Activated T-cell treated with anti-CD3 and anti-CD28 coated beads for 24 hours (primary cell): ENCODE results near the gene BCL11B.

ENCODE experiments used
- DNase-seq: peaks from one replicate; pipeline ENCODE4 v3.0.0-alpha.2; 2020; ENCODE audit warnings: low read depth

The BCL11B gene

GRCh38 chr14:99224116-99224910, 47.7 kb downstream of the BCL11B start:
- DNase-seq, result no peak

- DNase-seq, result no peak
Measured at GRCh38 chr14:99221445-99221844, 50.6 kb downstream of the BCL11B start.

- no peak for DNase-seq
Measured at GRCh38 chr14:99217066-99217955, 54.7 kb downstream of the BCL11B start.

GRCh38 chr14:99216191-99216590, 55.8 kb downstream of the BCL11B start:
- no peak for DNase-seq

- DNase-seq, result no peak
Measured at GRCh38 chr14:99215277-99215676, 56.7 kb downstream of the BCL11B start.

GRCh38 chr14:99214701-99215100, 57.3 kb downstream of the BCL11B start:
- no peak for DNase-seq

GRCh38 chr14:99213527-99213971, 58.4 kb downstream of the BCL11B start:
- DNase-seq, result no peak

GRCh38 chr14:99213101-99213500, 58.9 kb downstream of the BCL11B start:
- DNase-seq, result no peak

GRCh38 chr14:99212646-99213045, 59.4 kb downstream of the BCL11B start:
- no peak for DNase-seq

- no peak for DNase-seq
Measured at GRCh38 chr14:99212199-99212598, 59.8 kb downstream of the BCL11B start.

- DNase-seq, result no peak
Measured at GRCh38 chr14:99211410-99211809, 60.6 kb downstream of the BCL11B start.

GRCh38 chr14:99210333-99210732, 61.7 kb downstream of the BCL11B start:
- no peak for DNase-seq

GRCh38 chr14:99209409-99209808, 62.6 kb downstream of the BCL11B start:
- DNase-seq, result no peak

GRCh38 chr14:99208318-99208717, 63.7 kb downstream of the BCL11B start:
- no peak for DNase-seq

GRCh38 chr14:99207456-99207855, 64.5 kb downstream of the BCL11B start:
- DNase-seq, result no peak

- DNase-seq, result no peak
Measured at GRCh38 chr14:99206090-99206489, 65.9 kb downstream of the BCL11B start.

- no peak for DNase-seq
Measured at GRCh38 chr14:99205086-99205688, 66.8 kb downstream of the BCL11B start.

GRCh38 chr14:99203801-99204200, 68.2 kb downstream of the BCL11B start:
- no peak for DNase-seq

GRCh38 chr14:99203080-99203479, 68.9 kb downstream of the BCL11B start:
- no peak for DNase-seq

GRCh38 chr14:99202516-99202915, 69.5 kb downstream of the BCL11B start:
- DNase-seq, result no peak

GRCh38 chr14:99201351-99202073, 70.5 kb downstream of the BCL11B start:
- DNase-seq, result peak; percentile 31

- no peak for DNase-seq
Measured at GRCh38 chr14:99200654-99201005, 71.4 kb downstream of the BCL11B start.
